Stimulated activated CD8-positive, alpha-beta memory T cell treated with anti-CD3 and anti-CD28 coated beads, Interleukin-12 subunit alpha, Interleukin-12 subunit beta, amount 100 ng/mL, for 1 hour (primary cell): Measurements from ENCODE around the gene TNFRSF1A.

Source experiments
- DNase-seq: peaks from one replicate; pipeline ENCODE4 v3.0.0-alpha.2; 2020; ENCODE audit warnings: low read depth

TNFRSF1A gene

GRCh38 chr12:6374028-6374785 lies 32.3 kb upstream of the TNFRSF1A start:
- DNase-seq, result no peak

GRCh38 chr12:6373022-6373787 lies 31.3 kb upstream of the TNFRSF1A start:
- no peak for DNase-seq

- no peak for DNase-seq
Measured at GRCh38 chr12:6372403-6373003, 30.6 kb upstream of the TNFRSF1A start.

DNA sequence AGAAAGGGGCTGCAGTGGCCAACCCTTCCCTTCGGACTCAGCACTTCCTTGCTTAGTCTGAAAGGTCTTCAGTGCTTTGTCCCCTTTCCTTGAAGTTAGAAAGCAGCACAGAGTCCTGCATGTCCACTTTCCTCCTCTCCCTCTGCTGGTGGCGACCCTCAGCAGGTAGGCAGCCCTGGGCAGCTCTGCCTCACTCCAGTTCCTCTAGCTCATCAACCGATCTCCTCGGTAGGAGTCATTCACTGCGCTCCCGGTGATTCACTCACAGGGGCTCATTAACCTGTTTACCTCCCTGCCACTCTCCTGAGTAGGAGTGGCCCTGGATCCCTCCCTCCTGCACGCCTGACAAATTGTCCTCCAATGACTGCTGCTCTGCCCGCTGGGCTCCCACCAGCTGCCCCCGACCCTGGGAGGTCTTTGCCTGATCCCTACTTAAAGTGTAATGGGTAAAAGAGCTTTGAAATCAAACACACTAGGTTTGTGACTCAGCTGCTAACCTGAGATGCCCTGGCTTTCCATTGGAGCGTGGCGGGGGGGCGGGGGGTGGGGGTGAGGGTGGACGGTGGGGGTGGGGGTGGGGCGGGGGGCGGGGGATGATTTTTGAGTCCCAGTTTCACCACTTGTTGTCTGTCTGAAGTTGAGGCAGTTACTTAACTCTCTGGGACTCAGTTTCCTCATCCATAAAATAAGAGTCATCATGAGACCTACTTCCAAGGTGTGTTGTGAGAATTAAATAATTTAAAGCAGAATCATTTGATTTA lies 29.3 kb upstream of the TNFRSF1A start:
- DNase-seq, result no peak

- DNase-seq, result no peak
Measured at GRCh38 chr12:6370576-6370935, 28.7 kb upstream of the TNFRSF1A start.

- no peak for DNase-seq
Measured at GRCh38 chr12:6369916-6370575, 28.2 kb upstream of the TNFRSF1A start.

DNA sequence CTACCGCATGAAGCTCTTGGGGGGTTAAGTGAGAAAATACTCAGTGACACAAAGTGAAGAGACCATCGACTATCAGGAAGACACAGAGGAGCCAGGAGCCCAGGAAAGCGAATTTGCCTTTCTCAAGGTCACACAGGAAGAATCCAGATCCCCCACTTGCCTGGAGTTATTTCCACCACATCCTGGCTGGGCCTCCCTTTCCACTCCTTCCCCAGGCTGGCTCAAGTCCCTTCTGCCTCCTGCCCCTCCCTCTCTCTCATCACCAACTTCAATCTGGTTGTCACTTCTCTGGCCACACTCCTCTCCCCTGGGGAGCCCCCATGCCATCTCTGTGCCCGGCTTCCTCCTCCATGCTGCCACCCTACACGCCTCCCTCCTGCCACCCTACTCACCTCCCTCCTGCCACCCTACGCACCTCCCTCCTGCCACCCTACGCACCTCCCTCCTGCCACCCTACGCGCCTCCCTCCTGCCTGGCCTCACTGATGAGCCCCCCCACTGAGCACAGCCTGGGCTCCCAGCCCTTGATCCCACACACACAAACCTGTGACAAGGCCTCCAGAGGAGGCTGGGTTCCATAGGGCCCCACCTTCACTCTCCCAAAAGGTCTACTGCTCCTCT lies 27.1 kb upstream of the TNFRSF1A start:
- no peak for DNase-seq

DNA sequence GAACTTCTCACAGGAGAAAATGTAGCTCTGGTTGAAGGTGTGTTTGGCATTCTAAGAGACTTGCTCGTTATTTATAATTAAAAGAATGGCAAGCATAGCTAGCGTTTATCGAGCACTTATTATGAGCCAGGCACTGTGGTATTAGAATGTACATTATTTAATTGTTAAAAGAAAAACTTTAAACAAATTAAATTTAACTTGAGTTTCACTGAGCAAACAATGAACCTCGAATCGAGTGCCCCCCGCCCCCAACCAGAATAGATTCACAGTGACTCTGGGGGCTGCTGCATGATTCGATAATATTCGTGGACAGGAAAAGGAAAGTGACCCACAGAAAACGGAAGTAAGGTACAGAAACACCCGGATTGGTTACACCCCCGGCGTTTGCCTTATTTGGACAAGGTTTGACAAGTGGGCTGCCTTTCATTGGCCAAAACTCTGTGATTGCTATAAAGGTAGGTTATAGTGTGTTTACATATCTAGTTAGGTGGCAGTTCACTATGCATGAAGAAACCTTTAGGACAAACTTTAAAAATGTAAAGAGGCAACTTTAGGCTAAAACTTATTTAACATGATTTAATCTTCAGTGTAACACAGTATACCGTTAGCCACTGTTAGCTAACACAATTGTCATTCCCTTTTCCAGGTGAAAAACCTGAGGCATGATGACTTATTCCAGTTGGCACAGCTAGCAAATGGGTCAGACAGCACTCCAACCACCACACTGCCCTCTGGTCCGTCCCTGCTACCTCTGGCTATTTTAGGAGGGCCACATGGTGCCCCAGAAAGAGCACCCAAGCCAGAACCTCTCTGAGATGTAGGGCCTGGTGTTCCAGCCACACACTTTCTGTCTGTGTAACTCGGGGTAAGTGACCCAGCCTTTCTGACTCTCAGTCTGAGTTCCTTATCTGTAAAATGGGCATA lies 26.4 kb upstream of the TNFRSF1A start:
- no peak for DNase-seq

- no peak for DNase-seq
Measured at GRCh38 chr12:6367065-6367968, 25.4 kb upstream of the TNFRSF1A start.

- no peak for DNase-seq
Measured at GRCh38 chr12:6364044-6364374, 22.1 kb upstream of the TNFRSF1A start.

GRCh38 chr12:6363330-6364043 lies 21.6 kb upstream of the TNFRSF1A start:
- DNase-seq, result peak; percentile 41

- no peak for DNase-seq
Measured at GRCh38 chr12:6363010-6363329, 21.1 kb upstream of the TNFRSF1A start.

GRCh38 chr12:6362403-6362802 lies 20.5 kb upstream of the TNFRSF1A start:
- no peak for DNase-seq

DNA sequence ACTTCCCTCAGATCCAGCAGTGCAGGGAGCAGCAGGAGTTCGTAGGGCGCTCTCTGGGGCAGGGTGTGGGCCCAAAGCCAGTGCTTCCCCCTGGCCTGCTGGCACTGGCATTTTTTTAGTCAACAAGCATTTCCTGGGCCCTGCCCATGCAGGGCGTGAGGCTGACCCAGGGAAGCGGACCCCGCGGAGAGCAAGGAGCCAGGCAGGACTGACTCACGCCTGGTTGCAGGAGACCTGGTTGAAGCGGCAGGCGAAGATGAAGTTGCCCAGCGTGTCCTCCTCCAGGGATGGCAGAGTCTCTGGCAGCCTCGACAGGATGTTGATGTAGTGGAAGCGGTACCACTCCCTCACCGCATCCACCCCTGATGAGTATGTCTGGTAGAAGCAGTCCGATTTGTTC lies 20.0 kb upstream of the TNFRSF1A start:
- DNase-seq, result no peak

GRCh38 chr12:6360578-6361490 lies 19.0 kb upstream of the TNFRSF1A start:
- DNase-seq, result no peak

GRCh38 chr12:6360080-6360571 lies 18.2 kb upstream of the TNFRSF1A start:
- DNase-seq, result no peak

DNA sequence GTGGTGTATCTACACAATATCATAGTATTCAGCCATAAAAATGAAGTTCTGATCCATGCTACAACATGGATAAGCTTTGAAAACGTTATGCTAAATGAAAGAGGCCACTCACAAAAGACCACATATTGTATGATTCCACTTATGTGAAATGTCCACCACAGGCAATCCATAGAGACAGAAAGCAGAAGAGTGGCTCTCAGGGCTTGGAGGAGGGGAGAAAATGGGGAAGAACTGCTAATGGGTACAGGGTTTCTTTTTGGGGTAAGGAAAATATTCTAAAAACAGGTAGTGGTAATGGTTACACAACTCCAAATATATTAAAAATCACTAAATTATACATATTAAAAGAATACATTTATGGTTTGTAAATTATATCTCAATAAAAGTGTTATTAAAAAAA lies 17.0 kb upstream of the TNFRSF1A start:
- DNase-seq, result no peak

- DNase-seq, result no peak
Measured at GRCh38 chr12:6356374-6356820, 14.5 kb upstream of the TNFRSF1A start.
